Naive thymus-derived CD4-positive, alpha-beta T cell (primary cell): Measurements from ENCODE around the gene TRPM5. TPM values are rescaled to one million over a fixed set of nuclear protein-coding genes. Genes with fewer than 3 reads are reported as not detected.
"Not testable (repeated sequence)": the region's sequence is repeated elsewhere in the genome, so short reads cannot be mapped to it uniquely, and the experiment has no call there.

Experiments used
- ATAC-seq: fragments of 150-1000 bp; cut with Tn5 transposase; 2 replicates; pipeline ENCODE4 v1.10.0; 2021; ENCODE audit warnings: mild to moderate bottlenecking, moderate library complexity
- CTCF ChIA-PET: fragments of 350-600 bp; sonication (Branson Sonifier 250); formaldehyde crosslinking; loops from one replicate; lab custom pipeline; 2021; ENCODE audit warnings: antibody characterized with exemption; lab: Charles Lee
- POLR2A ChIA-PET: fragments of 350-600 bp; sonication (Branson Sonifier 250); formaldehyde crosslinking; loops from one replicate; lab custom pipeline; 2021; ENCODE audit warnings: antibody characterized with exemption, inconsistent platforms; lab: Charles Lee
- DNase-seq, 9 donors: peaks; one replicate each; pipeline versions ENCODE4 v3.0.0 to v3.0.0-alpha.2; 2020 to 2022; ENCODE audit warnings: mixed read lengths in 1 of 9
- H3K27ac ChIP-seq: one replicate; pipeline ENCODE4 v1.7.0; 2013; ENCODE audit warnings: mild to moderate bottlenecking, low read depth, low read length, moderate library complexity
- H3K27me3 ChIP-seq, 2 donors: one replicate each; pipeline ENCODE4 v1.7.0; 2013; ENCODE audit warnings: low read length in 2 of 2, mild to moderate bottlenecking in 2 of 2, moderate library complexity in 2 of 2; ENCODE audit not compliant: control insufficient read depth in 2 of 2, insufficient read depth in 2 of 2
- H3K36me3 ChIP-seq, 3 experiments: 1 replicate in 2 of 3; 2 replicates in 1 of 3; pipeline ENCODE4 v1.7.0; 2013; ENCODE audit warnings: low read length in 3 of 3, mild to moderate bottlenecking in 3 of 3, moderate library complexity in 1 of 3; ENCODE audit not compliant: insufficient read depth in 3 of 3, control insufficient read depth in 2 of 3
- H3K4me1 ChIP-seq, 2 donors: one replicate each; pipeline ENCODE4 v1.7.0; 2013; ENCODE audit warnings: low read length in 2 of 2, mild to moderate bottlenecking in 2 of 2, moderate library complexity in 1 of 2; ENCODE audit not compliant: control insufficient read depth in 2 of 2, insufficient read depth in 2 of 2
- H3K4me3 ChIP-seq: 2 replicates; pipeline ENCODE4 v1.7.0; 2013; ENCODE audit warnings: mild to moderate bottlenecking, low read length
- H3K9me3 ChIP-seq, 3 experiments: 1 replicate in 2 of 3; 2 replicates in 1 of 3; pipeline ENCODE4 v1.7.0; 2013; ENCODE audit warnings: low read length in 3 of 3; ENCODE audit not compliant: control insufficient read depth in 2 of 3
- H3K27ac Mint-ChIP-seq, 9 donors: one replicate each; pipeline ENCODE4 v1.8.0; 2020 to 2022; ENCODE audit warnings: mixed read lengths in 9 of 9, mild to moderate bottlenecking in 8 of 9, moderate library complexity in 5 of 9, inconsistent platforms in 2 of 9
- H3K27me3 Mint-ChIP-seq, 5 donors: one replicate each; pipeline ENCODE4 v1.8.0; 2021 to 2022; ENCODE audit warnings: mixed read lengths in 5 of 5, mild to moderate bottlenecking in 1 of 5
- H3K36me3 Mint-ChIP-seq, 5 donors: one replicate each; pipeline ENCODE4 v1.8.0; 2020 to 2022; ENCODE audit warnings: mixed read lengths in 5 of 5, mild to moderate bottlenecking in 3 of 5, inconsistent platforms in 1 of 5
- H3K4me1 Mint-ChIP-seq, 7 donors: one replicate each; pipeline ENCODE4 v1.8.0; 2020 to 2022; ENCODE audit warnings: mixed read lengths in 7 of 7, mild to moderate bottlenecking in 3 of 7, inconsistent platforms in 1 of 7
- H3K4me3 Mint-ChIP-seq, 10 donors: one replicate each; pipeline ENCODE4 v1.8.0; 2020 to 2022; ENCODE audit warnings: mild to moderate bottlenecking in 10 of 10, mixed read lengths in 10 of 10, moderate library complexity in 6 of 10, inconsistent platforms in 2 of 10
- H3K9me3 Mint-ChIP-seq, 11 donors: one replicate each; pipeline ENCODE4 v1.8.0; 2020 to 2022; ENCODE audit warnings: mixed read lengths in 11 of 11, mild to moderate bottlenecking in 4 of 11, inconsistent platforms in 1 of 11, moderate library complexity in 1 of 11
- intact Hi-C, 2 donors: fragments of 100-400 bp; cut with micrococcal nuclease; formaldehyde crosslinking; loops; one replicate each; pipeline ENCODE4 v1.15.1; 2023
- polyA plus RNA-seq, 2 donors: library from polyadenylated mRNA; unstranded; fragments of 300-500 nt; fragmentation: Illumina TruSeq; gene quantifications; one replicate each; pipeline ENCODE4 v1.2.3, GENCODE V29; 2021
- total RNA-seq, 6 experiments: library from RNA in 5 of 6; stranded (reverse) in 5 of 6; gene quantifications; 1 replicate in 5 of 6; 2 replicates in 1 of 6; pipeline ENCODE4 v1.2.3 and lab custom pipeline; 2021 to 2026

The TRPM5 gene
- total and polyA plus RNA-seq, 7 experiments from 2014 or later: 0.05 to 1.1 (median 0.63) TPM; not detected in 1

DNA sequence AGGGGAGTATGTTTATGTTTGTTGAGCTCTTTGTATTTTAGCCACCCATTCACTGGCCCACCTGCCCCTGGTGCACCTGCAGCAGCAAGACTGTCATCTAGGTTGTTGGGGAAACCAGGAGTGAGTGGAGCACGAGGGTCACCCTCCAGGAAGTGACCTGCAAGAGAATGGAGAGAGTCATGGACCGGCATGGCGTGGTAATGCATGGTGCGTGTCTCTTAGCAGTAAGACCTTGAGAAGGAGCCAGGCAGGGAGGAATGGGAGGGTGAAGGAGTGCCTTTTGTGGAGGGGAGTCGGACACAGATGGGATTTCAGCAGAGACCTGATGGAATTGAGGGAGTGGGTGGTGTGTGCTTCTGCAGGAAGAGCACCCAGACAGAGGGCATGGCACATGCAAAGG lies 38.4 kb upstream of the TRPM5 start:
- peaks cover 0 to 5% (median 0%) of the 10 kb centered on the region in 3 experiments for H3K36me3 ChIP-seq
- H3K27me3 Mint-ChIP-seq: peaks cover 0 to 4% (median 2%) of the 10 kb centered on the region in 5 donors
- DNase-seq: no peak
- H3K27me3 ChIP-seq: no peaks in the 10 kb centered on the region
- peak overlapping the region in 2 of 9 donors; percentile 9 to 42 for H3K27ac Mint-ChIP-seq
- ChIA-PET POLR2A (no interaction called here), CTCF (interaction anchor here (0.6 kb wide), 1 partner anchor 175 kb away, joined by 4 read pairs; no protein-coding TSS in a partner anchor)
- no peak for ATAC-seq
- H3K4me1 Mint-ChIP-seq: peaks cover 15 to 49% (median 38%) of the 10 kb centered on the region in 7 donors
- peaks cover 0 to 6% of the 10 kb centered on the region in 2 donors for H3K4me1 ChIP-seq
- peaks cover 29 to 68% (median 67%) of the 10 kb centered on the region in 5 donors for H3K36me3 Mint-ChIP-seq
- no peak overlapping the region for H3K4me3 Mint-ChIP-seq
- intact Hi-C loops: loop anchor here in 1 of 2 donors (5.0 kb wide), 1 partner anchor 35 kb away; the partner anchor contains the start of gene KCNQ1
- H3K9me3 Mint-ChIP-seq: peaks cover 7 to 50% (median 18%) of the 10 kb centered on the region in 11 donors
- H3K9me3 ChIP-seq: peaks cover 0 to 18% (median 10%) of the 10 kb centered on the region in 3 experiments
- no peak overlapping the region for H3K27ac ChIP-seq
- H3K4me3 ChIP-seq: no peak overlapping the region

DNA sequence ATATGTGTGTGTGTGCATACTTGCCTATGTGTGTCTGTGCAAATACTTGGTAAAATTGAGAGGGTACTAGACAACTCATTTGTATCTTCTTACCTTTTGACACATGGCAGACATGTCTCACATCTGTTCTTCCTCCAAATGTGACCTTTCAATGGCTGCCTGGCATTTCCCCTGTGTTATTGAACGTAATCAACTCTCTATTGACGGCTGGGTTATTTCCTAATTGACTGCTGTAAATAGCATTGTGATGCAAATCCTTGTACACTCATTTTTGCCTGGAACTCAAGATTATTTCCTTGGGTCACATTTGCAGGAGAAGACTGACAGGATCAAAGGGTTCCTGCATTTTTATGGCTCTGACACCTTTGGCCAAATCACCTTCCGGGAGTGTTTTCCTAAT lies 37.9 kb upstream of the TRPM5 start:
- Histone ChIP-seq H3K9me3 (peaks cover 0 to 15% (median 10%) of the 10 kb centered on the region in 3 experiments), H3K36me3 (peaks cover 0 to 6% (median 0%) of the 10 kb centered on the region in 3 experiments), H3K27me3 (no peaks in the 10 kb centered on the region), H3K27ac (no peak overlapping the region), H3K4me1 (peaks cover 0 to 6% of the 10 kb centered on the region in 2 donors), H3K4me3 (no peak overlapping the region)
- Mint-ChIP-seq H3K4me1 (peaks cover 15 to 49% (median 38%) of the 10 kb centered on the region in 7 donors), H3K4me3 (peak overlapping the region in 2 of 10 donors; percentile 44 to 61), H3K27ac (no peak overlapping the region), H3K36me3 (peaks cover 28 to 71% (median 68%) of the 10 kb centered on the region in 5 donors), H3K27me3 (peaks cover 0 to 4% (median 2%) of the 10 kb centered on the region in 5 donors), H3K9me3 (peaks cover 6 to 48% (median 17%) of the 10 kb centered on the region in 11 donors)
- CTCF ChIA-PET: interaction anchor here (0.6 kb wide), 1 partner anchor 175 kb away, joined by 4 read pairs; no protein-coding TSS in a partner anchor
- DNase-seq (no peak), ATAC-seq (no peak)
- intact Hi-C loops: loop anchor here in 1 of 2 donors (5.0 kb wide), 1 partner anchor 35 kb away; the partner anchor contains the start of gene KCNQ1
- POLR2A ChIA-PET: no interaction called here

DNA sequence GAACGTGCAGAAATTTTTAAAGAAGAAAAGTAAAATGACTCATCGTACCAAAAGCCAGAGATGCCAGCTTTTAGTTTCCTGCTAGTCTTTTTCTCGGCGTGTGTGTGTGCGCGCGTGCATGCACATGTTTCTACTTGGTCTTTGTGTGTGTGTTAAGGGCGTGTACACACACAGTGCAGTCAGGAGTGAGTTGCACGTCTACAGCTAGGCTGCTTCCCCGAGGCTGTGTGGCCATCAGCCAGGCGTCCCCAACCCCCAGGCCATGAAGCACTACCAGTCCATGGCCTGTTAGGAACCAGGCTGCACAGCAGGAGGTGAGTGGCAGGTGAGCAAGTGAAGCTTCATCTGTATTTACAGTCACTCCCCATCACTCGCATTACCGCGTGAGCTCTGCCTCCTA lies 36.9 kb upstream of the TRPM5 start:
- Histone ChIP-seq H3K36me3 (peaks cover 0 to 11% (median 0%) of the 10 kb centered on the region in 3 experiments), H3K4me3 (no peak overlapping the region), H3K4me1 (peaks cover 0 to 6% of the 10 kb centered on the region in 2 donors), H3K27ac (no peak overlapping the region), H3K9me3 (peaks cover 0 to 12% (median 4%) of the 10 kb centered on the region in 3 experiments), H3K27me3 (no peaks in the 10 kb centered on the region)
- ATAC-seq (peak; percentile 55), DNase-seq (no peak)
- CTCF ChIA-PET: interaction anchor here (0.6 kb wide), 1 partner anchor 15 kb away, joined by 3 read pairs; no protein-coding TSS in a partner anchor
- intact Hi-C loops: loop anchor here in 1 of 2 donors (5.0 kb wide), 1 partner anchor 34 kb away; the partner anchor contains the start of gene KCNQ1
- Mint-ChIP-seq H3K27ac (peak overlapping the region in 7 of 9 donors; percentile 7 to 81 (median 43)), H3K9me3 (peaks cover under 1 to 40% (median 14%) of the 10 kb centered on the region in 11 donors), H3K4me1 (peaks cover 15 to 51% (median 38%) of the 10 kb centered on the region in 7 donors), H3K4me3 (peak overlapping the region; percentile 49 to 84 (median 74)), H3K36me3 (peaks cover 32 to 67% (median 66%) of the 10 kb centered on the region in 5 donors), H3K27me3 (peaks cover 0 to 4% (median 2%) of the 10 kb centered on the region in 5 donors)
- POLR2A ChIA-PET: interaction anchor here (0.6 kb wide), 1 partner anchor 1893 kb away, joined by 5 read pairs; no protein-coding TSS in a partner anchor

GRCh38 chr11:2480874-2481220 lies 36.5 kb upstream of the TRPM5 start:
- DNase-seq (no peak), ATAC-seq (peak; percentile 92)
- Histone ChIP-seq H3K4me1 (peaks cover 0 to 6% of the 10 kb centered on the region in 2 donors), H3K27ac (no peak overlapping the region), H3K4me3 (no peak overlapping the region), H3K36me3 (peaks cover 0 to 11% (median 0%) of the 10 kb centered on the region in 3 experiments), H3K27me3 (no peaks in the 10 kb centered on the region), H3K9me3 (peaks cover 0 to 12% (median 4%) of the 10 kb centered on the region in 3 experiments)
- ChIA-PET POLR2A (no interaction called here), CTCF (interaction anchor here (1.0 kb wide), 1 partner anchor 52 kb away, joined by 4 read pairs; no protein-coding TSS in a partner anchor)
- Mint-ChIP-seq H3K27ac (peak overlapping the region in 6 of 9 donors; percentile 7 to 82 (median 56)), H3K27me3 (peaks cover 0 to 4% (median 2%) of the 10 kb centered on the region in 5 donors), H3K36me3 (peaks cover 29 to 64% (median 63%) of the 10 kb centered on the region in 5 donors), H3K4me1 (peaks cover 15 to 52% (median 38%) of the 10 kb centered on the region in 7 donors), H3K4me3 (peak overlapping the region; percentile 49 to 84 (median 74)), H3K9me3 (peaks cover 0 to 36% (median 14%) of the 10 kb centered on the region in 11 donors)
- intact Hi-C loops: loop anchor here in 1 of 2 donors (5.0 kb wide), 1 partner anchor 34 kb away; the partner anchor contains the start of gene KCNQ1

GRCh38 chr11:2480067-2480873 lies 36.0 kb upstream of the TRPM5 start:
- peak; percentile 36 for ATAC-seq
- peaks cover 0 to 12% (median 0%) of the 10 kb centered on the region in 3 experiments for H3K9me3 ChIP-seq
- H3K9me3 Mint-ChIP-seq: peaks cover 0 to 31% (median 14%) of the 10 kb centered on the region in 11 donors
- H3K27ac ChIP-seq, POLR2A ChIA-PET, H3K27me3 Mint-ChIP-seq, H3K27me3 ChIP-seq, H3K4me1 ChIP-seq, H3K4me3 ChIP-seq, H3K36me3 ChIP-seq, DNase-seq: not testable (repeated sequence)
- peaks cover 16 to 58% (median 43%) of the 10 kb centered on the region in 7 donors for H3K4me1 Mint-ChIP-seq
- H3K36me3 Mint-ChIP-seq: peaks cover 24 to 63% (median 57%) of the 10 kb centered on the region in 5 donors
- H3K27ac Mint-ChIP-seq: peak overlapping the region in 6 of 9 donors; percentile 7 to 82 (median 56)
- peak overlapping the region; percentile 49 to 84 (median 74) for H3K4me3 Mint-ChIP-seq
- CTCF ChIA-PET: interaction anchor here (1.0 kb wide), 1 partner anchor 53 kb away, joined by 4 read pairs; no protein-coding TSS in a partner anchor
- intact Hi-C loops: loop anchor here in 1 of 2 donors (5.0 kb wide), 1 partner anchor 33 kb away; the partner anchor contains the start of gene KCNQ1

GRCh38 chr11:2477936-2478335 lies 33.6 kb upstream of the TRPM5 start:
- CTCF ChIA-PET: no interaction called here

More at GRCh38 chr11:2477936-2478335, 33.6 kb upstream of the TRPM5 start:
- Mint-ChIP-seq H3K4me3 (peak overlapping the region in 1 of 10 donors; percentile 16), H3K36me3 (peaks cover 22 to 48% (median 40%) of the 10 kb centered on the region in 5 donors), H3K4me1 (peaks cover 18 to 52% (median 45%) of the 10 kb centered on the region in 7 donors), H3K27ac (peak overlapping the region in 1 of 9 donors; percentile 27), H3K27me3 (peaks cover 0 to 4% (median 0%) of the 10 kb centered on the region in 5 donors), H3K9me3 (peaks cover 0 to 30% (median 14%) of the 10 kb centered on the region in 11 donors)
- Histone ChIP-seq H3K27ac (no peak overlapping the region), H3K4me1 (peaks cover 0 to 6% of the 10 kb centered on the region in 2 donors), H3K9me3 (peaks cover 0 to 12% (median 0%) of the 10 kb centered on the region in 3 experiments), H3K27me3 (no peaks in the 10 kb centered on the region), H3K36me3 (peaks cover 0 to 13% (median 0%) of the 10 kb centered on the region in 3 experiments), H3K4me3 (no peak overlapping the region)
- POLR2A ChIA-PET: no interaction called here
- intact Hi-C loops: no loop called here
- ATAC-seq: no peak
- no peak for DNase-seq
